Measurements from ENCODE around the gene IPCEF1. TPM values are rescaled to one million over a fixed set of nuclear protein-coding genes. Genes with fewer than 3 reads are reported as not detected.

IPCEF1 gene
- total RNA-seq, 1 experiment from 2014 or later: 0.57 TPM

DNA sequence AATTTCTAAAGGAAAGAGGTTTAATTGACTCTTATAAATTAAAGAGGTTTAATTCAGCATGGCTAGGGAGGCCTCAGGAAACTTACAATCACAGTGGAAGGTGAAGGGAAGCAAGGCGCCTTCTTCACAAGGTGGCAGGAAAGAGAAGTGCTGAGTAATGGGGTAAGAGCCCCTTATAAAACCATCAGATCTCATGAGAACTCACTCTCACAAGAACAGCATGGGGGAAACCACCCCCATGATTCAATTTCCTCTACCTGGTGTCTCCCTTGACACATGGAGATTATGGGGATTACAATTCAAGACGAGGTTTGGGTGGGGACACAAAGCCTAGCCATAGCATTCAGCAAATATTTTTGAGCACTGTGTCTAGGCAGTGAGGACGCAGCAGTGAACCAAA lies 3.9 kb upstream of the IPCEF1 start:
- no TSS peak for BruUV-seq (replicated peaks)
- Histone ChIP-seq H3K27me3 (ENCODE audit: insufficient read depth, low read depth) (no peaks in the 10 kb centered on the region), H3F3A (ENCODE audit: insufficient read depth, low read depth) (no peaks in the 10 kb centered on the region), H3K9me2 (ENCODE audit: insufficient read depth) (no peaks in the 10 kb centered on the region), H3K9me3 (ENCODE audit: insufficient read depth, low read depth) (no peaks in the 10 kb centered on the region), H3K27ac (no peak overlapping the region), H2AFZ (no peak overlapping the region), H3K79me2 (ENCODE audit: low read depth) (no peaks in the 10 kb centered on the region), H3K36me3 (ENCODE audit: low read depth) (no peaks in the 10 kb centered on the region), H4K20me1 (ENCODE audit: insufficient read depth) (no peaks in the 10 kb centered on the region), H3K4me3 (no peak overlapping the region), H3K4me2 (no peak overlapping the region), H3K4me1 (replicated peaks; ENCODE audit: insufficient read depth) (no peaks in the 10 kb centered on the region)
- POLR2A ChIA-PET (ENCODE audit: unreplicated experiment): no interaction called here
- CTCF ChIA-PET: no interaction called here
- intact Hi-C loops (cut with micrococcal nuclease; ENCODE audit: unreplicated experiment): no loop called here
- TF ChIP-seq CTCF (conservative IDR thresholded peaks at IDR 0.05): no peak
- no peak for TF ChIP-seq EZH2 (IDR thresholded peaks at IDR 0.05; ENCODE audit: low read depth)
- no peak for DNase-seq

DNA sequence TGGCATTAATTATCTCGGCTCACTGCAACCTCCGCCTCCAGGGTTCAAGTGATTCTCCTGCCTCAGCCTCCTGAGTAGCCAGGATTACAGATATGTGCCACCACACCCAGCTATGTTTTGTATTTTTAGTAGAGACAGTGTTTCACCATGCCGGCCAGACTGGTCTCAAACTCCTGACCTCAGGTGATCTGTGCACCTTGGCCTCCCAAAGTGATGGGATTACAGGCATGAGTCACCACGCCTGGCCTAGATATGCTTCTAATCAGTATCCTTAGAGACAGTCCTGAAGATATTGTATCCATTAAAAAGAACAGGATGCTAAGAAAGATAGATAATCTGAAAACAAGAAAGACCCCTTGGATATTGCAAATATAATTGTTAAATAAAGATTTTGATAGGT lies 3.1 kb upstream of the IPCEF1 start:
- no peaks in the 10 kb centered on the region for H4K20me1 ChIP-seq (ENCODE audit: insufficient read depth)
- no peak overlapping the region for H3K4me2 ChIP-seq
- no peak overlapping the region for H3K4me3 ChIP-seq
- no peaks in the 10 kb centered on the region for H3K36me3 ChIP-seq (ENCODE audit: low read depth)
- DNase-seq: peak in 1 of 2 experiments; percentile 39
- BruUV-seq (replicated peaks): no TSS peak
- no peaks in the 10 kb centered on the region for H3F3A ChIP-seq (ENCODE audit: insufficient read depth, low read depth)
- no peaks in the 10 kb centered on the region for H3K4me1 ChIP-seq (replicated peaks; ENCODE audit: insufficient read depth)
- no peak for TF ChIP-seq CTCF (conservative IDR thresholded peaks at IDR 0.05)
- TF ChIP-seq EZH2 (IDR thresholded peaks at IDR 0.05; ENCODE audit: low read depth): no peak
- POLR2A ChIA-PET (ENCODE audit: unreplicated experiment): no interaction called here
- H3K9me3 ChIP-seq (ENCODE audit: insufficient read depth, low read depth): no peaks in the 10 kb centered on the region
- H3K27me3 ChIP-seq (ENCODE audit: insufficient read depth, low read depth): no peaks in the 10 kb centered on the region
- H3K79me2 ChIP-seq (ENCODE audit: low read depth): no peaks in the 10 kb centered on the region
- H3K9me2 ChIP-seq (ENCODE audit: insufficient read depth): no peaks in the 10 kb centered on the region
- intact Hi-C loops (cut with micrococcal nuclease; ENCODE audit: unreplicated experiment): loop anchor here (10.0 kb wide), 1 partner anchor 385 kb away; no protein-coding TSS in a partner anchor
- H3K27ac ChIP-seq: no peak overlapping the region
- CTCF ChIA-PET: no interaction called here
- no peak overlapping the region for H2AFZ ChIP-seq

DNA sequence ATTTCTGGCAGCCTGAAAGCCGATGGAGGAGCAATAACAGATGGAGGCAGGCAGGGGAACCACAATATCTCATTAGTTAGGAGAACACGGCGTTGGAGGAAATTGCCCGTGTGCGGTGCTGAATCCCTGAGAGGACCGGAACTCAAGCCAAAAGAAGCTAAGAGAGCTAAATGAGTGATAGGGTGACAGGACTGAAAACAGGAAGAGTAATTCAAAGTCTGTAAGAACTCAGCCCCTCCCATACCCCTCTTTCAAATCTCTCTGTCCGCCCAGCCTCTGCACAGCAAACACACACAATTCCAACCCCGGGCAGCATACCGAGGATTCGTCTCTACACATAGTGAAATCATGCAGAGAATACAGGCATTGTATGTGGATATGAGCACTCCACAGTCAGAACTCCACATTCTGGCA lies 2.6 kb upstream of the IPCEF1 start:
- no peaks in the 10 kb centered on the region for H3K79me2 ChIP-seq (ENCODE audit: low read depth)
- no peaks in the 10 kb centered on the region for H3K27me3 ChIP-seq (ENCODE audit: insufficient read depth, low read depth)
- BruUV-seq (replicated peaks): no TSS peak
- no peak overlapping the region for H3K4me3 ChIP-seq
- H4K20me1 ChIP-seq (ENCODE audit: insufficient read depth): no peaks in the 10 kb centered on the region
- H3K9me2 ChIP-seq (ENCODE audit: insufficient read depth): no peaks in the 10 kb centered on the region
- no peaks in the 10 kb centered on the region for H3F3A ChIP-seq (ENCODE audit: insufficient read depth, low read depth)
- no peaks in the 10 kb centered on the region for H3K4me1 ChIP-seq (replicated peaks; ENCODE audit: insufficient read depth)
- intact Hi-C loops (cut with micrococcal nuclease; ENCODE audit: unreplicated experiment): loop anchor here (10.0 kb wide), 1 partner anchor 384 kb away; no protein-coding TSS in a partner anchor
- H3K9me3 ChIP-seq (ENCODE audit: insufficient read depth, low read depth): no peaks in the 10 kb centered on the region
- ChIA-PET POLR2A (ENCODE audit: unreplicated experiment) (no interaction called here), CTCF (no interaction called here)
- no peak overlapping the region for H2AFZ ChIP-seq
- TF ChIP-seq CTCF (conservative IDR thresholded peaks at IDR 0.05): no peak
- TF ChIP-seq EZH2 (IDR thresholded peaks at IDR 0.05; ENCODE audit: low read depth): no peak
- H3K36me3 ChIP-seq (ENCODE audit: low read depth): no peaks in the 10 kb centered on the region
- H3K4me2 ChIP-seq: no peak overlapping the region
- H3K27ac ChIP-seq: no peak overlapping the region
- DNase-seq: no peak
